Lower leg skin (tissue), 4 donors: Measurements from ENCODE around the gene HOXC9. TPM values are rescaled to one million over a fixed set of nuclear protein-coding genes. Genes with fewer than 3 reads are reported as not detected.

Experiments used
- DNase-seq, 2 donors: peaks; one replicate each; pipeline ENCODE4 v3.0.0-alpha.2; 2019; ENCODE audit warnings: low spot score in 2 of 2
- H3K4me3 ChIP-seq: fragments of 200-600 bp; sonication (generic); 2 replicates; pipeline ENCODE4 v1.5.1; 2017; ENCODE audit warnings: mild to moderate bottlenecking, low read depth; ENCODE audit not compliant: poor library complexity, severe bottlenecking
- CTCF ChIP-seq, 3 donors: fragments of 450-650 bp; IDR thresholded peaks; one replicate each; pipeline ENCODE4 v1.5.1; 2016; ENCODE audit warnings: antibody characterized with exemption in 3 of 3, mild to moderate bottlenecking in 3 of 3, moderate library complexity in 2 of 3
- POLR2A ChIP-seq, 2 donors: fragments of 450-650 bp; IDR thresholded peaks; one replicate each; pipeline ENCODE4 v1.6.1; 2016 to 2017; ENCODE audit warnings: antibody characterized with exemption in 2 of 2, mild to moderate bottlenecking in 1 of 2, moderate library complexity in 1 of 2
- WGBS, 2 donors: methylation state at CpG; one replicate each; pipeline ENCODE4 v1.1.5; 2018; 5-methylcytosine and 5-hydroxymethylcytosine counted together
- intact Hi-C: fragments of 100-400 bp; cut with DNase I; formaldehyde crosslinking; loops from one replicate; pipeline ENCODE4 v1.15.0; 2023; ENCODE audit warnings: low total_unique reads
- total RNA-seq, 4 donors: library from RNA; depleted of rRNA; stranded (reverse); fragments of >200 nt; gene quantifications; one replicate each; pipeline ENCODE4 v1.1.0, GENCODE V29; 2016

Gene HOXC9
- total RNA-seq, 4 donors from 2014 or later = 9.6 to 16.8 (median 11.7) TPM

- no peak overlapping the region for H3K4me3 ChIP-seq
- 73 to 82% methylated on average over 4 of the region's 4 CpGs for WGBS, 2 donors
- TF ChIP-seq POLR2A (IDR thresholded peaks at IDR 0.05) (no peak), CTCF (IDR thresholded peaks at IDR 0.05) (no peak)
- intact Hi-C loops = no loop called here
- no peak for DNase-seq
Observed at GRCh38 chr12:53970451-53970850, 29.5 kb upstream of the HOXC9 start.

- WGBS, 2 donors = 87 to 91% methylated on average over 3 of the region's 3 CpGs
- intact Hi-C loops = no loop called here
- DNase-seq = no peak
- H3K4me3 ChIP-seq = no peak overlapping the region
- TF ChIP-seq CTCF (IDR thresholded peaks at IDR 0.05) (no peak), POLR2A (IDR thresholded peaks at IDR 0.05) (no peak)
Observed at GRCh38 chr12:53971129-53971528, 28.8 kb upstream of the HOXC9 start.

- intact Hi-C loops = no loop called here
- TF ChIP-seq CTCF (IDR thresholded peaks at IDR 0.05) = no peak
- no peak for TF ChIP-seq POLR2A (IDR thresholded peaks at IDR 0.05)
- no peak for DNase-seq
- H3K4me3 ChIP-seq = no peak overlapping the region
- WGBS, 2 donors = 80% methylated on average over 2 of the region's 2 CpGs
Observed at GRCh38 chr12:53971686-53972085, 28.3 kb upstream of the HOXC9 start.

GRCh38 chr12:53972152-53972702 lies 27.7 kb upstream of the HOXC9 start:
- WGBS, 2 donors = 28 to 32% methylated on average over 9 of the region's 9 CpGs
- H3K4me3 ChIP-seq = no peak overlapping the region
- no peak for TF ChIP-seq CTCF (IDR thresholded peaks at IDR 0.05)
- no peak for TF ChIP-seq POLR2A (IDR thresholded peaks at IDR 0.05)
- intact Hi-C loops = no loop called here
- peak in 1 of 2 donors; percentile 88 for DNase-seq

- DNase-seq = no peak
- TF ChIP-seq CTCF (IDR thresholded peaks at IDR 0.05) = no peak
- no peak for TF ChIP-seq POLR2A (IDR thresholded peaks at IDR 0.05)
- intact Hi-C loops = no loop called here
- 3 to 7% methylated on average over 21 of the region's 21 CpGs for WGBS, 2 donors
- peak within 1 kb of the TSS; percentile 35 for H3K4me3 ChIP-seq
Observed at GRCh38 chr12:53972722-53973235, 27.2 kb upstream of the HOXC9 start, which contains the start of gene HOXC11. Gene HOXC11, plus strand, starts transcription at chr12:53973126. Its CDS starts 116 bp downstream, at chr12:53973242.
